Astrocyte of the cerebellum (primary cell): ENCODE results near the gene LAMB3.

Experiments
- DNase-seq: peaks from one replicate; pipeline ENCODE4 v3.0.0-alpha.2; 2011; ENCODE audit warnings: low read depth
- H3K4me3 ChIP-seq: 2 replicates; pipeline ENCODE4 v1.5.1; 2011; ENCODE audit warnings: mild to moderate bottlenecking, low read depth, low read length, moderate library complexity
- in situ Hi-C: cut with HindIII; loops from 2 replicates; pipeline ENCODE4 v1.10.0; 2017; ENCODE audit warnings: low sequenced_read_pairs
- TF ChIP-seq, protein P1 (sequence below): IDR thresholded peaks from 2 replicates; pipeline ENCODE4 v1.5.1; 2012; ENCODE audit warnings: low read length, low read depth, moderate library complexity, mild to moderate bottlenecking; ENCODE audit errors: missing control alignments

The LAMB3 gene

GRCh38 chr1:209641832-209642172, 10.4 kb downstream of the LAMB3 start:
- no peak for DNase-seq
- no peak overlapping the region for H3K4me3 ChIP-seq
- TF ChIP-seq, protein P1, sequence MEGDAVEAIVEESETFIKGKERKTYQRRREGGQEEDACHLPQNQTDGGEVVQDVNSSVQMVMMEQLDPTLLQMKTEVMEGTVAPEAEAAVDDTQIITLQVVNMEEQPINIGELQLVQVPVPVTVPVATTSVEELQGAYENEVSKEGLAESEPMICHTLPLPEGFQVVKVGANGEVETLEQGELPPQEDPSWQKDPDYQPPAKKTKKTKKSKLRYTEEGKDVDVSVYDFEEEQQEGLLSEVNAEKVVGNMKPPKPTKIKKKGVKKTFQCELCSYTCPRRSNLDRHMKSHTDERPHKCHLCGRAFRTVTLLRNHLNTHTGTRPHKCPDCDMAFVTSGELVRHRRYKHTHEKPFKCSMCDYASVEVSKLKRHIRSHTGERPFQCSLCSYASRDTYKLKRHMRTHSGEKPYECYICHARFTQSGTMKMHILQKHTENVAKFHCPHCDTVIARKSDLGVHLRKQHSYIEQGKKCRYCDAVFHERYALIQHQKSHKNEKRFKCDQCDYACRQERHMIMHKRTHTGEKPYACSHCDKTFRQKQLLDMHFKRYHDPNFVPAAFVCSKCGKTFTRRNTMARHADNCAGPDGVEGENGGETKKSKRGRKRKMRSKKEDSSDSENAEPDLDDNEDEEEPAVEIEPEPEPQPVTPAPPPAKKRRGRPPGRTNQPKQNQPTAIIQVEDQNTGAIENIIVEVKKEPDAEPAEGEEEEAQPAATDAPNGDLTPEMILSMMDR = no peak
- in situ Hi-C loops = no loop called here

GRCh38 chr1:209635850-209636249, 16.4 kb downstream of the LAMB3 start:
- H3K4me3 ChIP-seq = no peak overlapping the region
- in situ Hi-C loops = no loop called here
- DNase-seq = no peak
- TF ChIP-seq, protein P1 = no peak

DNA sequence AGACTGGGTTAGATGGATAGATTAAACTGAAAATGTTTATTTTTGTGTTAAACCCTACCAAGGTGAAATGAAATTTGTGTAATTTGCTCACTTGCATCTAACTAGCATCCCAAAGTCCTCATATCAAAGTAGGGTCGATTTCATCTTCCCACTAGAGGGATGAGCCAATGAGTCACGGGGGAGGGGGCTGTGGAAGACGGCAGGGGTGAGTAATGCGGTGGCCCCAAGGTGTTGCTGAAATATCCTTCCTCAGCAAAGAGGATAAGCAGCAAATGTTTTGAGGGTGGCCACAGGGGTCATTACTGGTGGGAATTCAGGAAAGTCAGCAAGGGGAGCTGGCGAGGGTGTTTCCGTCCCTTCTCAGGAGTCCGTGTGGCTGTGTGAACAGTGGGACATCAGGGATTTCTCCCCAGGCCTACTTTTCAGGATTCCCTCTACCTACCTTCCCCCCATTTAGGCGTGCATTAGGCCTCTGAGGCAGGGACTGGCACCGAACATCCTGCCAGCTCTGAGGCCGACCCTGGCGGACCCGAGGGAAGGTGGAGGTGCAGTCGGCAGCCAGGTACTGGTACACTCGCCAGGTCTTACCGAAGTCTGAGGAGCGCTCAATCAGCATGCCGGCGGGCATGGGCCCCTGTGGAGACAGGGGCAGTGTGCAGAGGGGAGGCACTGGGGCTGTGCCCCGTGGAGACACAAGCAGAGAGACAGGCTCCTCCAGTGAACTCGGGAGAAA, 18.1 kb downstream of the LAMB3 start:
- no peak overlapping the region for H3K4me3 ChIP-seq
- no peak for DNase-seq
- in situ Hi-C loops = no loop called here
- TF ChIP-seq, protein P1 = no peak

- no peak overlapping the region for H3K4me3 ChIP-seq
- no peak for DNase-seq
- in situ Hi-C loops = no loop called here
- TF ChIP-seq, protein P1 = no peak
These were observed 18.8 kb downstream of the LAMB3 start for GRCh38 chr1:209633335-209633997.

DNA sequence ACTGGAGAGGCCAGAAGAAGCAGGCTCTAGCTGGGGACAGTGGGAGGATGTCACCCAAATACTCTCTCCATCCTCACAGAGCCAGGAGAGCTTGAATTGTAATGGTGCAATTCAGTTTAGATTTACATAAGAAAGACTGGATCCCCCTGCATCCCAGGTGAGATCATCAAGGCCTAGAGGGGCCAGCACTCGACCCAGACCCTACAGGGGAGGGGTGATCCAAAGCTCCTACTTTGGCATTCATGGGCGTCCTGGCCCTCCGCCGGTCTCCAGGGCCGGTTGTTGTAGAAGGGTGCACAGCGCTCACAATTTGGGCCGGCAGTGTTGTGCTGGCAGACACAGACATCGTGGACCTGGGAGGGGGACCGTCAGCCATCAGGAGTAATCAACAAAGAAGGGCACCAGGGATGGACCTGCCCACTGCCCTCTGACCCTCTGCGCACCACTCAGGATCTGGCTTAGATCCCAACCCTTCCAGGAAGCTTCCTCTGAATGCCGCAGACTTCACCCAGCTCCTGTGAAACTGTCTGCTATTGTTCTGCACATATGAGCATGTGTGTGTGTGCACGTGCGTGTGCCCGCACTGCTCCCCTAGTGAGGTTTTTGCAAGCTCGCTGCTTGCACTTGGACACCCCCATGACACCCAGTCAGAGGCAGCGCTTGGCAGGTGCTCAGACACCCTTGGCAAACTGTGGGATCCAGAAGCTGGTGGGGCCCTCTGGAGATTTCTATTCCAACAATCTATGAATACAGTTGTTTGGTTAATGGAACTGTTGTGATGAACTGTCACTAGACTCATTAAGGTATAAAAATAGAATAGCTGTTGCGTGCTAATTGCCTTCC, 21.6 kb downstream of the LAMB3 start:
- no peak overlapping the region for H3K4me3 ChIP-seq

More for the DNA sequence above, 21.6 kb downstream of the LAMB3 start:
- in situ Hi-C loops = no loop called here
- TF ChIP-seq, protein P1 = no peak
- no peak for DNase-seq
